Adrenal gland (tissue), 5 donors: ENCODE results near the gene MBD3L4.

ENCODE experiments used
- CTCF ChIP-seq, 6 experiments: fragments of 450-650 bp in 4 of 6; fragments of 200-600 bp in 2 of 6; sonication (generic) in 1 of 6; IDR thresholded peaks; 1 replicate in 5 of 6; 2 replicates in 1 of 6; pipeline versions ENCODE4 v1.5.1 to v1.8.0; 2016 to 2021; ENCODE audit warnings: antibody characterized with exemption in 6 of 6, mild to moderate bottlenecking in 2 of 6, moderate library complexity in 1 of 6
- POLR2A ChIP-seq, 2 donors: fragments of 450-650 bp; IDR thresholded peaks; one replicate each; pipeline ENCODE4 v1.6.1; 2017; ENCODE audit warnings: antibody characterized with exemption in 2 of 2, mild to moderate bottlenecking in 2 of 2, moderate library complexity in 1 of 2
- donor health status: DM: no; HTN: no; CAD: no.

GRCh38 chr19:7078008-7078407, 38.0 kb upstream of the MBD3L4 start:
- no peak for TF ChIP-seq CTCF (IDR thresholded peaks at IDR 0.05)
- TF ChIP-seq POLR2A (IDR thresholded peaks at IDR 0.05), result no peak
